Liver (tissue), 9 donors: ENCODE results near the gene TRIM17. TPM values are rescaled to one million over a fixed set of nuclear protein-coding genes. Genes with fewer than 3 reads are reported as not detected.

Experiments used
- DNase-seq: peaks from one replicate; pipeline ENCODE4 v3.0.0-alpha.2; 2017; ENCODE audit warnings: low spot score
- H3K27ac ChIP-seq, 2 donors: one replicate each; pipeline ENCODE4 v1.7.0; 2013; ENCODE audit warnings: inconsistent platforms in 2 of 2, low read length in 2 of 2, control low read depth in 1 of 2, low read depth in 1 of 2, mild to moderate bottlenecking in 1 of 2
- H3K27me3 ChIP-seq, 4 donors: one replicate each; pipeline versions ENCODE4 v1.6.1 to v1.7.0; 2013; ENCODE audit warnings: low read length in 3 of 4, inconsistent platforms in 1 of 4, mild to moderate bottlenecking in 1 of 4, moderate library complexity in 1 of 4; ENCODE audit not compliant: control insufficient read depth in 4 of 4, insufficient read depth in 4 of 4
- H3K36me3 ChIP-seq, 4 donors: one replicate each; pipeline versions ENCODE4 v1.6.1 to v1.7.0; 2013; ENCODE audit warnings: low read length in 3 of 4, mild to moderate bottlenecking in 3 of 4, low read depth in 1 of 4, moderate library complexity in 1 of 4; ENCODE audit not compliant: control insufficient read depth in 4 of 4, insufficient read depth in 3 of 4
- H3K4me1 ChIP-seq, 4 donors: one replicate each; pipeline versions ENCODE4 v1.6.1 to v1.7.0; 2013; ENCODE audit warnings: low read length in 3 of 4, mild to moderate bottlenecking in 3 of 4, moderate library complexity in 1 of 4; ENCODE audit not compliant: control insufficient read depth in 4 of 4, insufficient read depth in 4 of 4
- H3K4me3 ChIP-seq, 3 donors: one replicate each; pipeline versions ENCODE4 v1.6.1 to v1.7.0; 2013; ENCODE audit warnings: low read length in 3 of 3, control low read depth in 1 of 3, low read depth in 1 of 3, mild to moderate bottlenecking in 1 of 3
- H3K9ac ChIP-seq, 2 donors: one replicate each; pipeline ENCODE4 v1.7.0; 2013; ENCODE audit warnings: low read length in 2 of 2, mild to moderate bottlenecking in 2 of 2, moderate library complexity in 2 of 2, control low read depth in 1 of 2, low read depth in 1 of 2
- H3K9me3 ChIP-seq, 4 donors: one replicate each; pipeline versions ENCODE4 v1.6.1 to v1.7.0; 2013; ENCODE audit warnings: low read length in 3 of 4; ENCODE audit not compliant: control insufficient read depth in 4 of 4
- FOXA2 ChIP-seq: IDR thresholded peaks from 2 replicates; pipeline ENCODE4 v1.6.1; 2016; ENCODE audit warnings: antibody characterized with exemption
- HNF4A ChIP-seq, 2 donors: conservative IDR thresholded peaks; 2 replicates each; pipeline ENCODE4 v1.6.1; 2016; ENCODE audit warnings: antibody characterized with exemption in 2 of 2, mild to moderate bottlenecking in 2 of 2
- NR2F2 ChIP-seq: IDR thresholded peaks from 2 replicates; pipeline ENCODE4 v1.6.1; 2016; ENCODE audit warnings: antibody characterized with exemption
- RXRA ChIP-seq, 2 donors: IDR thresholded peaks; 2 replicates each; pipeline ENCODE4 v1.6.1; 2017 to 2018; ENCODE audit warnings: antibody characterized with exemption in 2 of 2, mild to moderate bottlenecking in 1 of 2
- WGBS: extraction: QIAGEN DNeasy Blood & Tissue Kit; methylation state at CpG from one replicate; pipeline ENCODE4 v1.1.7; 2013; 5-methylcytosine and 5-hydroxymethylcytosine counted together
- polyA plus RNA-seq, 2 donors: library from polyadenylated mRNA; stranded (reverse) in 1 of 2; unstranded in 1 of 2; fragments of 200-250 nt in 1 of 2; fragments of >200 nt in 1 of 2; fragmentation: Nextera tagmentation in 1 of 2; extraction: Ambion mirVana in 1 of 2; gene quantifications; one replicate each; pipeline versions ENCODE4 v1.2.1 to v1.2.3, GENCODE V29; 2013 to 2015
- total RNA-seq, 2 donors: library from RNA; depleted of rRNA; stranded (reverse); fragments of >200 nt; gene quantifications; one replicate each; pipeline ENCODE4 v1.2.3, GENCODE V29; 2014
- TF ChIP-seq, protein P1 (sequence below): IDR thresholded peaks from 2 replicates; pipeline ENCODE4 v1.6.1; 2016; ENCODE audit warnings: antibody characterized with exemption, mild to moderate bottlenecking
- TF ChIP-seq, protein P2 (sequence below): fragments of 150-350 bp; IDR thresholded peaks from 2 replicates; pipeline ENCODE4 v1.5.1; 2017; ENCODE audit warnings: improper control_type of control experiment, low read depth, low read length; ENCODE audit not compliant: missing input control
- donor health status: healthy.
- donor health status: healthy.
- donor health status: healthy.
- donor health status: healthy.
- donor health status: healthy.

The TRIM17 gene
- total and polyA plus RNA-seq, 4 donors, result 0.08 to 0.49 TPM; not detected in 2

GRCh38 chr1:228367798-228368791 is 48.6 kb downstream of the TRIM17 start:
- H3K36me3 ChIP-seq, result no peaks in the 10 kb centered on the region
- TF ChIP-seq NR2F2 (no peak), FOXA2 (no peak), HNF4A (conservative IDR thresholded peaks at IDR 0.05) (no peak)
- H3K27ac ChIP-seq, result no peak overlapping the region
- H3K9me3 ChIP-seq, result no peaks in the 10 kb centered on the region
- no peak for DNase-seq
- no peak overlapping the region for H3K9ac ChIP-seq
- no peaks in the 10 kb centered on the region for H3K27me3 ChIP-seq
- WGBS, result 43% methylated on average over 25 of the region's 25 CpGs
- H3K4me1 ChIP-seq, result peaks cover 0 to 3% (median 0%) of the 10 kb centered on the region in 4 donors
- no peak overlapping the region for H3K4me3 ChIP-seq

GRCh38 chr1:228366866-228367741 is 49.6 kb downstream of the TRIM17 start:
- Histone ChIP-seq H3K9ac (no peak overlapping the region), H3K4me1 (peaks cover 0 to 3% (median 0%) of the 10 kb centered on the region in 4 donors), H3K27ac (no peak overlapping the region), H3K9me3 (no peaks in the 10 kb centered on the region), H3K4me3 (no peak overlapping the region), H3K27me3 (no peaks in the 10 kb centered on the region), H3K36me3 (no peaks in the 10 kb centered on the region)
- TF ChIP-seq, protein P1, sequence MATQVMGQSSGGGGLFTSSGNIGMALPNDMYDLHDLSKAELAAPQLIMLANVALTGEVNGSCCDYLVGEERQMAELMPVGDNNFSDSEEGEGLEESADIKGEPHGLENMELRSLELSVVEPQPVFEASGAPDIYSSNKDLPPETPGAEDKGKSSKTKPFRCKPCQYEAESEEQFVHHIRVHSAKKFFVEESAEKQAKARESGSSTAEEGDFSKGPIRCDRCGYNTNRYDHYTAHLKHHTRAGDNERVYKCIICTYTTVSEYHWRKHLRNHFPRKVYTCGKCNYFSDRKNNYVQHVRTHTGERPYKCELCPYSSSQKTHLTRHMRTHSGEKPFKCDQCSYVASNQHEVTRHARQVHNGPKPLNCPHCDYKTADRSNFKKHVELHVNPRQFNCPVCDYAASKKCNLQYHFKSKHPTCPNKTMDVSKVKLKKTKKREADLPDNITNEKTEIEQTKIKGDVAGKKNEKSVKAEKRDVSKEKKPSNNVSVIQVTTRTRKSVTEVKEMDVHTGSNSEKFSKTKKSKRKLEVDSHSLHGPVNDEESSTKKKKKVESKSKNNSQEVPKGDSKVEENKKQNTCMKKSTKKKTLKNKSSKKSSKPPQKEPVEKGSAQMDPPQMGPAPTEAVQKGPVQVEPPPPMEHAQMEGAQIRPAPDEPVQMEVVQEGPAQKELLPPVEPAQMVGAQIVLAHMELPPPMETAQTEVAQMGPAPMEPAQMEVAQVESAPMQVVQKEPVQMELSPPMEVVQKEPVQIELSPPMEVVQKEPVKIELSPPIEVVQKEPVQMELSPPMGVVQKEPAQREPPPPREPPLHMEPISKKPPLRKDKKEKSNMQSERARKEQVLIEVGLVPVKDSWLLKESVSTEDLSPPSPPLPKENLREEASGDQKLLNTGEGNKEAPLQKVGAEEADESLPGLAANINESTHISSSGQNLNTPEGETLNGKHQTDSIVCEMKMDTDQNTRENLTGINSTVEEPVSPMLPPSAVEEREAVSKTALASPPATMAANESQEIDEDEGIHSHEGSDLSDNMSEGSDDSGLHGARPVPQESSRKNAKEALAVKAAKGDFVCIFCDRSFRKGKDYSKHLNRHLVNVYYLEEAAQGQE, result no peak
- 80% methylated on average over 24 of the region's 24 CpGs for WGBS
- DNase-seq, result no peak

GRCh38 chr1:228366062-228366865 is 50.4 kb downstream of the TRIM17 start:
- peaks cover 0 to 3% (median 0%) of the 10 kb centered on the region in 4 donors for H3K4me1 ChIP-seq
- no peak overlapping the region for H3K9ac ChIP-seq
- TF ChIP-seq RXRA (IDR thresholded peaks at IDR 0.05) (no peak), FOXA2 (no peak)
- TF ChIP-seq, protein P2, sequence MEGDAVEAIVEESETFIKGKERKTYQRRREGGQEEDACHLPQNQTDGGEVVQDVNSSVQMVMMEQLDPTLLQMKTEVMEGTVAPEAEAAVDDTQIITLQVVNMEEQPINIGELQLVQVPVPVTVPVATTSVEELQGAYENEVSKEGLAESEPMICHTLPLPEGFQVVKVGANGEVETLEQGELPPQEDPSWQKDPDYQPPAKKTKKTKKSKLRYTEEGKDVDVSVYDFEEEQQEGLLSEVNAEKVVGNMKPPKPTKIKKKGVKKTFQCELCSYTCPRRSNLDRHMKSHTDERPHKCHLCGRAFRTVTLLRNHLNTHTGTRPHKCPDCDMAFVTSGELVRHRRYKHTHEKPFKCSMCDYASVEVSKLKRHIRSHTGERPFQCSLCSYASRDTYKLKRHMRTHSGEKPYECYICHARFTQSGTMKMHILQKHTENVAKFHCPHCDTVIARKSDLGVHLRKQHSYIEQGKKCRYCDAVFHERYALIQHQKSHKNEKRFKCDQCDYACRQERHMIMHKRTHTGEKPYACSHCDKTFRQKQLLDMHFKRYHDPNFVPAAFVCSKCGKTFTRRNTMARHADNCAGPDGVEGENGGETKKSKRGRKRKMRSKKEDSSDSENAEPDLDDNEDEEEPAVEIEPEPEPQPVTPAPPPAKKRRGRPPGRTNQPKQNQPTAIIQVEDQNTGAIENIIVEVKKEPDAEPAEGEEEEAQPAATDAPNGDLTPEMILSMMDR, result no peak
- no peak overlapping the region for H3K27ac ChIP-seq
- DNase-seq, result no peak
- no peaks in the 10 kb centered on the region for H3K9me3 ChIP-seq
- 91% methylated on average over 23 of the region's 23 CpGs for WGBS
- H3K4me3 ChIP-seq, result no peak overlapping the region
- no peaks in the 10 kb centered on the region for H3K36me3 ChIP-seq
- no peaks in the 10 kb centered on the region for H3K27me3 ChIP-seq
